ENCODE measurements around the gene SKAP1.

DNA sequence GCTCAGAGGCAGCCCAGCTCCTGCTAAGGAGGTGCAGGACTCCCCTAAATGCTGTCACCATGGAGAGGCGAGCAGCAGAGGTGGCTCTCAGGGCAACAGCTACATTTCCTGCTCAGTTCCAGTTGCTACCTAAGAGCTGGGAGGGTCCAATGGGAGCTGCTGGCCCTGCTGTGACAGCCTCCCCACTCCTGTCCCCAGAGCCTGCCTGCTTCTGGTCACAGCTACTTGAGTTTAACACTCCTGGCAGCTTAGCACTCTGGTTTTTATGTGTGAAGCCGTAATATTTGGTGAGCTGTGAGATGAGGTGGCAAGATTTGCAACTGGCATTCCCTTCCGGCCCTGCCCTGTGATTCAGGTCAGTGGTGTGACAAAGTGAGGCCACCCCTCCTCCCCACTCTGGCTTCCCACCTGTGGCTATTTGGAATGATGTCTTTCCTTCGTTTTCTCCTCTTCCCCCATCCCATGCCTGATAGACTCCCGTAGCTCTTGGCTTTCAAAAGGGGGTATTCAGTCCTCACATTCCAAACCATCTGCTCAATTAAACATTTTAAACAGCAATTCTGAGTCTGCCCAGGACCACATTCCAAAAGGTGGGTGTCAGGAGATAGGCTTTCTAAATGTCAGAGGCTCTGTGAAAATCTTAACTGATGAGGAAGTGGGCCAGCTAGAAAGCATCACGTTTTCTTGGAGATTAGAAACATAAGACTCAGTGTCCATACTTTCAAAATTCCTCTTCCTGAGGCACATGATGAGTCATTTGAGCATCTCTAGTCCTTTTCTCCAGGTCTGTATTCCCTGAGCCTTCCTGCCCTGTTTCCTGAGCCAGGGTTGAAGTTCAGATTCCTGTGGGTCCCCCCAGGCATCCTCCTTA is 42.6 kb upstream of the SKAP1 start:
- TF ChIP-seq POLR2A (IDR thresholded peaks at IDR 0.05) (no peak), EP300 (IDR thresholded peaks at IDR 0.05) (no peak)

All from gastroesophageal sphincter (tissue), 2 donors.